GM18870 (cell line): ENCODE measurements around the gene E2F3.

ENCODE experiments used
- ATAC-seq: cut with Tn5 transposase; IDR thresholded peaks from one replicate; pipeline ENCODE4 v1.9.1; 2021; ENCODE audit warnings: moderate library complexity; ENCODE audit not compliant: unreplicated experiment

Gene E2F3

DNA sequence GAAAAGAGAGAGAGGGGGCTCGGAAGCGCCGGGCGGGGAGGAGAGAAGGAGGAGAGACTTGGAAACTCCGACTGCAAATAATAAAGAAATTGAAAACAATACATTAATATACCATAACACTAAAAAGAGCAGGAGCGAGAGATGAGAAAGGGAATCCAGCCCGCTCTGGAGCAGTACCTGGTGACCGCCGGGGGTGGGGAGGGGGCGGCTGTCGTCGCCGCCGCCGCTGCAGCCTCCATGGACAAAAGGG, 338 bp downstream of the E2F3 start:
- ATAC-seq: no peak

DNA sequence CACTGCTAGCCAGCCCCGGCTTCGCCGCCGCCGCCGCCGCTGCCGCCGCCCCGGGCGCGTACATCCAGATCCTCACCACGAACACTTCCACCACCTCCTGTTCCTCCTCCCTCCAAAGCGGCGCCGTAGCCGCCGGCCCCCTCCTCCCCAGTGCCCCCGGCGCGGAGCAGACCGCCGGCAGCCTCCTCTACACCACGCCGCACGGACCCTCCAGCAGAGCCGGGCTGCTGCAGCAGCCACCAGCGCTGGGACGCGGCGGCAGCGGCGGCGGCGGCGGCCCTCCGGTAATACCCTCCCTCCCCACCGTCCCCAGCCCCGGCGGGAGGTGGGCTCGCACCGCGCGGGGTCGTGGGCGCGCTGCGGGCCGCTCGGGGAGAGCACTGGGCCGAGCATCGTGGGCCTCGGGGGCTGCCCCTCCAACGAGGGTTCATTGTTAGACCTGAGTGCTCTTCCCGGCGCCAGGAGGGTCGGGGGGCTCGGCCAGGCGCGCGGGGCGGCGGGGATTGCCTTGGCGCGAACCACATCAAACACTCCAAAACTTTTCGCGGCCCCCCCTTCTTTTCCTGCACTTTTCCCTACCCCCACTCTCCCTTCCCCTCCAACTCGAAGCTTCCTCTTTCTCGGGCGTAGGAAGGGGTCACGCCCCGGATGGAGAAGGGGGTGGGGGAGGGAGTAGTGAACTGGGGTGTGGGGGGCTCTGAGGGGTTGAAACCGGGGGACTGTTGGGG, 827 bp downstream of the E2F3 start:
- ATAC-seq: no peak

DNA sequence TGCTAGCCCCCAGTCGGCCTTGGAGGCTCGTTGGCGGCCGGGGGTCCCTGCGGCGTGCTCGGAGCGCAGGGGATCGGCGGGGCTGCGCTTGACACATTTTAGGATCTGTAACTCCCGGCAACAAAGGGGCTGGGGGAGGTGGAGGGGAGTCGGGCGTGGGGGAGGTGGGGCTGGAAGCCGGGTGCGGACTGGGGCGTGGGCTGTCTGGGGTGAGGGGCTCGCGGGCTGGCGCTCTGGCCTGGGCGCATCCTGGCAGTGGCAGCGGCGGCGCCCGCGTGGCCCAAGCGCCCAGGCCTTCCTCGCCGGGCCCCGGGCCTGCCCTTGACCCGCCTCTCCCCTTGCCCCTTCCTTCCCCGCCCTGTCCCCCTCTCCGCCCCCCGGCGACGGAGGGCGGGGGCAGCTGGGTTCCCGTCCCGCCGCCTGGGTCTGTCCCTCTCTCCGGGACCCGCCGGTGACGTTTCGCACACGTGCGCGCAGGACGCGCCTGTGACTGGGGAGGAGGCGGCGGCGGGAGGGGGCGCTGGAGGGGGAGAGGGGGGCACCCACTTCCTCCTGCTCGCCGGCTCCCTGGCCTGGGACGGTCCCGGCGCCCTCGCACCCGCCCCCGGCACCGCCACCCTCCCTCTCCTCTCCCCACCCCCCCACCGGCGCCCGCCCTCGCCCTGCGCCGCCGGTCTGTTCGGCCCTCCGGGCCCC, 1.5 kb downstream of the E2F3 start:
- no peak for ATAC-seq

DNA sequence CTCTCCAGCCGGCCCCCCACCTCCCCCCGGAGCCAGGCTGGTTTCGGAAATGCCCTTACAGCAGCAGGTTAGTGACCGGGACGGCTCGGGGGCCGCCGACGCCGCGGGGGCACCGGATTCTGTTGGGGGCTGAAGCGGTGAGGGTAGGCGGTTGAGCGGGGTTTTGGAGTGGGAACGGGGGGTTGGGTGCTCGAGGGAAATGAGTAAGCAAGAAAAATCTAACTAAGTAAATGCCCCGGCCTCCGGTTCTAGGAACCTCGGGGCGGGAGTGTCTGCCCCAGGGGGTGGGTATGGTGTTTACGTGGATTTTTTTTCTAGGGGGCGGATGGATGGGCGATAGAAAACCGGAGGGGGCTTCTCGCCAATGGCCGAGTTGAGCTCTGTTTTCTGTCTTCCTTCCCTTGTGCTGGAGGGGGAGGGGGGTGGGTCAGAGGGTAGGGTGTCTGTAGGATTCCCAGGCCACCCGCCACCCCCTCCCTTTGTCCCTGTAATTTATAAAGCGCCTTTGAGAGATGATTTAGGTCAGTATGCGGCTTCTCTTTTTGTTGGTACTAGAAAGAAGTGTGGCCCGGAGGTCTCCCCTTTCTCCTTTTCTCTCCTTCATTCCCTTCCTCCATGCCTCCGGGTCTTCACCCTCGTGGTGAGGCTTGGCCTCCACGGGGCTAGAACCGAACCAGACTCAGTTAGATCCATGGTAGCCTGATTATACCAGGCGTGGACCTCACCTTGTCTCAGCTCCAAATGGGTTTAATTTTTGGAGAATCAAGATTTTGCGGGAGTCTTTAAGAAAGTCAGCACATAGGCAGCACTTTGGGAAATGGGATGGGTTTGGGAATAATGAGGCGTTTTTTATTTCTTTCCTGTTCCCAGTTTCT, 2.3 kb downstream of the E2F3 start:
- ATAC-seq: no peak

DNA sequence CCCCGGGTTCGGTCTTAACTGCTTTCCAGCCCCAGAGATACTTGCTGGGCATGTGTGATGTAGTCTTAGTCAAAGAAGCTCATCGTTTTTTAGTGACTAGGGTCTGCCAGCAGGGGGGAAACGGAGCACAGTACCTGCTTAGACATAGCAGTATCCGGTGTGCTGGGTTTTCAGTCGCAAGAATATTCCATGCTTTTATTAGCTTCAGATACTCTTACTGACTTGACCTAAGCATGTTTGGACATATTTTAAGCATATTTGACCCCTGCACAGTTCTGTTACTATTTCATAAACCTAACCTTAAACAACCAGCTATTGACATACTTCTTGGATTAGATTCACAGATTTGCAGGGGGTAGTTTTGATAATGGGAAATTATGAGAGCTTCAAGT, 3.0 kb downstream of the E2F3 start:
- ATAC-seq: peak; percentile 38

DNA sequence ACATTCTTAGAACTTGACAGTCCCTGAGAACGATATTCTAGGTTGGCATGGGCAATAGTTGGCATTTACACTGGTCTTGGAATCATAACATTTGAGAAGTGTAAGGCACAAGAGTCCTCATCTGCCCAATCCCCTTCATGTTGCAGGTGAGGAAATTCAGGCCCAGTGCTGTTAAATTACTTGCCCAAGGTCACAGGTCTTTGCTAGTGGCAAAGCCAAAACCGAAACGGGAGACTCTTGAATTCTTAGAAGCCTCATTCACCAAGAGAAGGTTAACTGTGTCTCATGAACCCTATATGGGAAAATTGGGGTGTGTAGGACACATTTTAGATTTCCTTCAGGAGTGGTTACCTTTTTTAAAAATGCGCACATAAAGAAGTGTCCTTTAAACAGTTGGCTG, 7.2 kb downstream of the E2F3 start:
- ATAC-seq: no peak

DNA sequence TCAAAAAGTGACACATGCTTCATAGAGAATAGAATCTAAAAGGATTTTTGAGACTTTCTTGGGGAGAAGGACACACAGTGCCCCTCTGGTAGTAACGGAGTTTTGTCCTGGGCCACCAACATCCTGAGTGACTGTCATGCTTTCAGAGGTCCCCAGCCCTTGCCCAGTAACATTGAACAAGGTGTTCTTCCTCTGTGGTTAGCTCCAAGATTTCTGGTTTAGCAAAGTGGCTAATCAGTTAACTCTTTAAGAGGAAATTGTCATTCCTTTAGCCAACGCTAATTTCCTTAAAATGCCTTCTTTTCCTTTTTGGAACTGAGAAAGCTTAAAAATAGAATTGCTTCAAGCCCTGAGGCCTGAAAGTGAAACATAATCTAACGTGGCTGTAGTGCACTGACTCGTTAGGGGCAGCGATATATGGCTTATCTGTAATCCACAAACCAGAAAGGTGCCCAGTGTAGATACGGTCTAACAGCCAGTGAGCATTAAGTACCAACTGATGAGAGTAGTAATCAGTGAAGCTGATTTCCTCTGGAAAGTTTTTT, 7.8 kb downstream of the E2F3 start:
- peak; percentile 93 for ATAC-seq

DNA sequence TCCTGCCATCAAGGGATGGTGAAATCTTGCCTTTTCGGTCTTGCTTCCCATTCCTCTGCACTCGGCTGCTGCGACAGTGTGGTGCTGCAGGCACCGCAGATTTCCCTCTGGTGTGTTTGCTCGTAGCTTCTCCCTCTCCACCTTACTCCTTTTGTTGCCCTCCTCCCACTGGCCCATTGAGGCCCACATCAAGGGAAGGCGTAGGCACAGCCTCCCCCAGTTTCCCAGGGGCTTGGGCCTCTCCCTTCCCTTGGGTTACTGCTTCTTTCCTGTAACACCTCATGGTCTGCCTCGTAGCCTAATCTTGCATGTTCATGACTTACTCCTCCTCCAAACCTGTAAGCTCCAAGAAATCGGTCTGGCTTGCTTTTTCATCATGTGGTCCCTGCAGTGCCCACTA, 9.9 kb downstream of the E2F3 start:
- ATAC-seq: no peak

DNA sequence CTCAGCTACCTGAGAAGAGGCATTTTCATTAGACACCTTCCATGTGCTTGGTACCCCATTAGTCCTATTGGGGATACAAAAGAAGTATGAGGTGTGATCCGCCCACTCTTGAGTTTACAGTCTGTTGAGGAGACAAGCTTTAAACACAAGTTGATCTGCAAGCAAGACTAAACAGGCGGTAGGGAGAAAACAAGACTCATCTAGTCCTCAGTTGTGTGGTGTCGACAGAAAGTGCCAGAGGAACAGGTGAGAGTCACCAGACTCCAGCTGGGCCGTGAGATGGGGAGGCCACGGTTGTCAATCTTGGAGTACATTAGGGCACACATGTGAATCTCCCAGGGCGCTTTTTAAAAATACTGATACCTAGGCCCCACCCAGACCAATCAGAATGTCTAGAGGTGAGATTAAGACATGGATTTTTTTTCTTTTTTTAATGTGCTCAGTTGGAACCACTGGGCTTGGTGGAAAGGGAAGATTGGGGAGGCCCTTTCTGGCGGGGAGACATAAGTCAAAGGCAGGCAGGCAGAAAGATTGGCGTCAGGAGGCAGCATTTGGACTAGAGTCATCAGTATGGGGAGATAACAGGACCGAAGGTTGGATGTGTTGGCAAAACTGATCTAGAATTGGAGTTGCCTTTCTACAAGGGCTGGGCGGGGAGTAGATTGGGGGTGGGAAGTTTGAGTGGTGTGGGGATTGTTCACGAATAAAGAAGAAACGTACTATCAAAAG, 10.4 kb downstream of the E2F3 start:
- ATAC-seq: no peak

DNA sequence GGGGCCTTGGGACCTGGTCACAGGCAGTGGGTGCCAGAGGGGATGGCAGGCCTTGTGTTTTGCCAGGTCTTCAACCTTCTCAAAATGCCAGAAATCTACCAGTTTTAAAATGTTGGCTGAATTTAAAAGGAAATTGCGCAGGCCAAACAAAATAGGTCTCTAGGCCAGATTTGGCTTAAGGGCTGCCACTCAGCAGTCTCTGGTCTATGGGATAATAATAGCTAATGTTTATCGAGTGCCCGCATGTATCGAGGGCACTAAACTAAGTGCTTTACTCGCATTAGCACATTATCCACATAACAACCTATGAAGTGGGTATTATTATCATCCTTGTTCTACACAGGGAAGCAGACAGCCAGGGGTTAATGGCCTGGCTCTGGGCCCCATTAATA, 11.0 kb downstream of the E2F3 start:
- ATAC-seq: no peak

DNA sequence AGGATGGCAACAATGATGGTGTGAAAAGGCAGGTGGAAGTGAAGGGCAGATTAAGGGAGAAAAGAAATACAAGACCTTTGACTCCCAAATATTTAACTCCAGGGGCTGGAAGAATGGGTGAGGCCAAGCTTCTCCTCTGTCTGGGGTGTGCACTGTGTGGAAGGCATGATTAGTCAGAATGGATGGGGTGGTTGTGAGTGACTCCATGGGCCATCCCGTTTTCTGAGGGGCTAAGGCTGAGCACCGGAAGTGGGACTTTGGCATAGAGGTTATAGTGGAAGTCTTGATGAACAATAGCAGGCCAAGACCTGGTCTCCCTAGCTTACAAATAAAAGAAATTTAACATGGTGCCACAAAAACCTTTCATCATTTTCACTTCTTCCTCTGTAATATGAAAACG, 12.1 kb downstream of the E2F3 start:
- ATAC-seq: no peak

DNA sequence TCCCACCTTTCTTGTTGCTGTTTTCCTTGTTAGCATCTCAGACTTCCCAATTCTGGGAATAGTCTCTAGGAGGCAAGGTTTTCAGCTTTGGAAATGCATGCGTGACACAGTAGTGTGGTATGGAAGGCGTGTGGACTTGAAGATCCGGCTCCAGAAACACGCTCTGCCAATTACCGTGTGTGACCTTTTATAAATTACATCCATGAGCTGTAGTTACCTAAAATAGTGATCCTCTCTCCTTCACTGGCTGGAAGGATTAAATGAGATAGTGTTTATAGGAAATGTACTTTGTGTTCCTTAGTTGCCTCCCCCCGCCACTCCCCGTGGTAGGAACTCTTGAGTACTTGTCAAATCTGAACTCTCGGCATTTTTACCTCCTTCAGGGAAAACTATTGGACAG, 13.0 kb downstream of the E2F3 start:
- no peak for ATAC-seq

DNA sequence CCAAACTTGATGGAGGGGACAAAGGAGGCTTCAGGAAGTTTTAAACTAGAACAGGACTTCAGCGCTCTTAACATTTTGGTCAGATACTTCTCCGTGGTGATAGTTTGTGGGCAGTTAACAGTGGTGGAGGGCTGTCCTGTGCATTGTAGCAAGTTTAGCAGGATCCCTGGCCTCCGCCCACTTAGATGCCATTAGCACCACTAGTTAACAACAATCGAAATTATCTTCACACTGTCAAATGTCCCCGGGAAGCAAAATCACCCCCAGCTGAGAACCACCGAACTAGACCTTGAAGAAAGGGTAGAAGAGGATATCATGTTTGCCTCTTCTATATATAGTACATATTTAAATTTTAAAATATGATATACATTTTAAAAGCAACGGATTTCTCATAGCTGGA, 13.6 kb downstream of the E2F3 start:
- ATAC-seq: no peak

DNA sequence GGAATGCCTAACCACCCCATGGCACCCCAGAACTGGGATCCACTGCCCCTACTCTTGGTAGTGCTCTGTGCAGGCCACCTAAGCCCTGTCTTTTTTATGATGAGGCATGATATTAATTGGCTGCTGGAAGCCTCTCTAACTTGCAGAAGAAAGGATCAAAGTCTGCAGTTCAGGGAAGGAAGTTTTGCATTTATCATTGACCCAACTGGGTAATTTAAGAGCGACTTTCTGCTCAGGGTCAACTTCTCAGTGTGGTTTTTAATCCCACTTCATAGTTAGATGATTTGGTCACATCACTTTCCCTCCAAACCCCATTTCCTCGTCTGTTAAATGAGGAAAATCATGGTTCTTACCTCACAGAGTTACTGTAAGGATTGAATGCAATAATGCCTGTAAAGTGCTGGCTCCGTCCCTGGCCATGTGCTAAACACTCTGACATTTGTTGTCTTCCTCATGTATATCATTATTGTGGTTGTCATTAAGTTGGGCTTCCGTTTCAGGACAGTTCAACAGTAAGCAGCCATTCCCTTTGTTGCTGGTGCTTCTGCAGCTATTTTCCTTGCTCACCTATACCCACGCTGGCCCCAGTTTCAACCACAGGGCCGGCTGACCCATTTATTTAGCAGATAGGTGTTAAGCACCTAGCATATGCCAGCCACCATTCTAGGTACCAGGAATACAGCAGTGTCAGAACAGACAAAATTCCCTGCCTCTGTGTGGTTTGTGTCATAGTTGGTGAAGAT, 14.2 kb downstream of the E2F3 start:
- no peak for ATAC-seq

DNA sequence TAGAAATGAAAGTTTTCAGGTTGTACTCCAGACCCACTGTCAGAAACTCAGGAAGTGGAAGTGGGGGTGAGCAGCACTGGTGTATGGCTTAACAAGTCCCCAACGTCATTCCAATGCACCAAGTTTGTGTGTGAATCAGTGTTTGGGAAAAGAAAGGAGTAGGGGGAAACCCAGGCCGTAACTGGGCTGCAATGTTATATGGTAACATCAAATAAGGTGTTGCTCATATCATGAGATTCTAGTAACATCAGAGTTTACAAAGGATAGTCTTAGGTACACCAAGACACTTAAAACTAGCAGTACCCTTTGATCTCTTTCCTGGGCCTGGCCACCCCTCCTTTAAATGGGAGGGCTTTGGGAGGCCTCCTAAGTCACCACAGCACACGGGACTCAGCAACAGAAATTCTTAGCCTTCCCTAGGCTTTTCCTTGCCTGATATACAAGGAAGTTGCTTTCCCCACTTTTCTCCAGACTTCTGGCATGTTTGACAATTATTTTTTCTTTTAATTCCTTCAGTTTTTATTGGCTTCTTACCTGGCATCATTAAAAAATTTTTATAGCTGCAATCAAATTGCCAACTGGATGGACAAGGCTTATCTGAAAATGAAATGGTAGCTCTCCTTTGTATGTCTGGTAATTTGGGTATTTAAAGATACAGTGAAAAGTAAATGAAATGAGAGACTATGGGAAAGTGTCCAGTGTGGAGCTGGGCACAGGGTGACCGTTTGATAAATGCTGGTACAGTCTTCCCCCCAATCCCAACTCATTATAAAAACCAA, 15.1 kb downstream of the E2F3 start:
- no peak for ATAC-seq

DNA sequence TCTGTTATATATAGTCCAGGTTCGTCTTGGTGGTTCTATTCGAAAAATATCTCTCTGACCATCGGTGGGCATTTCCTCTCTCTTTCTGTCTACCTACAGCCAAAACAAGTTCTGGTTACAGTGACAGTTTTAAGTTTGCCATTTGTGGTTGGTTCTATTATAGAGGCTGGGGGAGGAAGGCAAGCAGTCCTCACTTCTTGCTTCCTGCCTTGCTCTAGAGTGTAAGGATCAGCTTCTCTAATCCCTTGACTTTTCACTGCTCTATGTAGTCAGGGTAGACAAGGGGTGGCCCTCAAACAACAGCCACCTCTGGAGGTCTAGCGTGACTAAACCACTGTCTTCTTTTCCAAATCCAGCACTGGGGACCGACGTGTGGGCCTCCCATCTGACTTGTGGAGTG, 16.1 kb downstream of the E2F3 start:
- peak; percentile 52 for ATAC-seq

DNA sequence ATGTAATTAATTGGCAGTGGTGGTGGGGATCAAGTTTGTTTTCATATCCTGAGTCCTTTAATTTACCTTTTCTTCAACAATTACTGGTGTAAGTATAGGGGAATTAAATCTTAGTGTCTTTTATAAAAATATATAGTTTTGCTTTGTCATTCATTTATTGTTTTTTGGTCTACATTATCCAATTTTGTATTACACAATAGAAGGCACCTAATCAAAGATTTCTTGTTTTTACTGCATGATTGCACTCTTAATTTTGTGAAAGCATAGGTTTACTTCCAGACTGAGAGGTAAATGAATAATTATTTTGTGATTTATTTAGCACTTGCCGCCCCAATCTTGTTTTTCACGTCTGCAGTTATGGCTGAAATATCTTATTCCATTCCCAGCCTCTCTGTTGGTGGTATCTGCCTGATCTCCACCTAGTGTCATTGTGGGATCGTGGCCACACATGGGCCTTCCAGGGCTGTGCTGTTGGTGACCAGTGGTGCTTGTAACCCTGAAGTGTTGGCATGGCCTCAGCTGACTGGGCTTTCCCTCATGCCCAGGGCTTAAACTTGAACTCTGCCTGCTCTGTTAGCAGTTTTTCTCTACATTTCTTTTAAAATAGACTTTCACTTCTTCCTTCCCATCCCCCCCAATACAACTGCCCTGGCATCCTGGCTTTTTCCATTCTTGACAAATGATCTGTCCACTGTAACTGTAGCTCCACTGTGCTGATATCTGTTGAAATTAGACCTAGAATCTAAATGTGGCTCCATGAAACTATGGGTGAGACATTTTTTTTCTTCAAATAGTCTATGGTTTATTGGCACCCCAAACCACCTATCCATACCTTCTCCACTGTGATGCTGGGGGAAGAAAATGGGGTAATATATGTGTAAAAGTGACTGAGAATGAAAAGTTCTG, 24.8 kb downstream of the E2F3 start:
- no peak for ATAC-seq

DNA sequence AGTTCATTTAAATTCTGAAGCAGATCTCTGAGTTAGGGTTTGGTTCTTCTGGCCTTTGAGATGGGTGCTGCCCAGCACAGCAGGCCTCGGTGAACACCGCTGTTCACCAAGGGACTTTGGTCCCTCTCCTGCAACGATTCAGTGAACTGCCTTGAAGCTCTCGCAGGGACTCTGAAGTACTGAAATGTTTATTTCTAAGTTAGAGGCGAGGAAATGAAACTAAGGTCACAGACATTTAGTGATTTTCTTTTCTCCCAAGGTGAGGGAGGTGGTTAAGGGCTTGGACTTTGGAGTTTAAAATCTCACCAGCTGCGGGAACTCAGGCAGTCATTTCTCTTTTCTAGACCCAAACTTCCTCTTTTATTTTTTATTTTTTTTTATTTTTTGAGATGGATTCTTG, 26.2 kb downstream of the E2F3 start:
- ATAC-seq: peak; percentile 93

DNA sequence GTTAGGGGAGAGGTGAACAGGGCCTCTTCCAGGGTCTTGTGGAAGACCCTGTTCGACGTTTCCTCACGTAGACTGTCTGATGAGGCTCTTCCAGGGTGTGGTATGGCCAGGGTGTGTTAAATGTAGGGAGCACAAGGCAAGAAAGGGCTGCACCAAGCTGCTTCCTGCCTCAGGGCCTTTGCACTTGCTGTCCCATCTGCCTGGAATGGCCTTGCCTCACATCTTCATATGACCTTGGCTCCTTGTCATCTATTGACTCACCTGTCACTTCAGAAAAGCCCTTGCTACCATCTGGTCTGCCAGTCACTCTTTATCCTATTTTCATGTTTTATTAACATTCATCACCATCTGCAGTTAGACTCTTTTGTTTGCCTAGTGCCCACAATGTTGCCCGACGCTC, 31.0 kb downstream of the E2F3 start:
- ATAC-seq: no peak
